A549 (cell line): ENCODE data around the gene MEGF8. TPM values are rescaled to one million over a fixed set of nuclear protein-coding genes. Genes with fewer than 3 reads are reported as not detected.

ENCODE experiments used
- ATAC-seq, 2 experiments: fragments of 200-7000 bp in 1 of 2; fragments of >200 bp in 1 of 2; cut with Nextera tagmentation in 1 of 2; cut with Tn5 transposase in 1 of 2; 3 replicates each; pipeline versions ENCODE4 v1.8.0 to v1.9.1; 2018 to 2020; ENCODE audit warnings: mild to moderate bottlenecking in 1 of 2, moderate library complexity in 1 of 2
- CTCF ChIA-PET: fragments of 300-600 bp; sonication (Branson Sonifier 250); formaldehyde crosslinking; extraction: SDS; loops from one replicate; lab custom pipeline; 2021; ENCODE audit warnings: antibody characterized with exemption, inconsistent platforms; lab: Yijun Ruan, JAX
- POLR2A ChIA-PET: fragments of 350-600 bp; formaldehyde crosslinking; extraction: SDS; loops from one replicate; lab custom pipeline; 2021; ENCODE audit warnings: antibody characterized with exemption, inconsistent platforms; lab: Yijun Ruan, JAX
- DNase-seq, 2 experiments: peaks; one replicate each; pipeline versions ENCODE4 v3.0.0 to v3.0.0-alpha.2; 2011 to 2016; ENCODE audit warnings: low read depth in 1 of 2, low spot score in 1 of 2
- FAIRE-seq: peaks from 2 replicates; lab custom pipeline; 2011; peaks lifted over from hg19 to GRCh38; lab: Jason Lieb, UNC
- H3K27ac ChIP-seq, 2 experiments: fragments of >200 bp; sonication (Bioruptor Twin); formaldehyde crosslinking; 3 replicates each; pipeline ENCODE4 v1.5.1; 2016 to 2017
- H3K4me1 ChIP-seq: fragments of >200 bp; sonication (Bioruptor Twin); formaldehyde crosslinking; 3 replicates; pipeline ENCODE4 v1.6.1; 2016
- H3K4me2 ChIP-seq: fragments of >200 bp; sonication (Bioruptor Twin); formaldehyde crosslinking; 3 replicates; pipeline ENCODE4 v1.6.1; 2016
- H3K4me3 ChIP-seq: fragments of >200 bp; sonication (Bioruptor Twin); formaldehyde crosslinking; 3 replicates; pipeline ENCODE4 v1.5.1; 2016
- H3K9me3 ChIP-seq: fragments of >200 bp; sonication (Bioruptor Twin); formaldehyde crosslinking; 3 replicates; pipeline ENCODE4 v1.6.1; 2016
- CBX2 ChIP-seq: fragments of 200-600 bp; sonication (generic); IDR thresholded peaks from 2 replicates; pipeline ENCODE4 v1.6.1; 2016; ENCODE audit warnings: low read depth, mild to moderate bottlenecking, borderline replicate concordance
- CEBPB ChIP-seq, 2 experiments: fragments of >200 bp in 1 of 2; sonication (Bioruptor Twin) in 1 of 2; formaldehyde crosslinking in 1 of 2; IDR thresholded peaks; 2 replicates each; pipeline ENCODE4 v1.6.1; 2012 to 2016
- CHD2 ChIP-seq: fragments of 150-350 bp; IDR thresholded peaks from 2 replicates; pipeline ENCODE4 v1.6.1; 2014; ENCODE audit warnings: low read length; ENCODE audit not compliant: partially characterized antibody
- EHMT2 ChIP-seq: fragments of 200-600 bp; sonication (generic); IDR thresholded peaks from 2 replicates; pipeline ENCODE4 v1.6.1; 2016; ENCODE audit warnings: antibody characterized with exemption, low read depth, mild to moderate bottlenecking, moderate library complexity
- ESRRA ChIP-seq: fragments of 150-350 bp; IDR thresholded peaks from 2 replicates; pipeline ENCODE4 v1.6.1; 2014; ENCODE audit warnings: mild to moderate bottlenecking, low read length, borderline replicate concordance
- FOSL2 ChIP-seq, 2 experiments: fragments of 450-650 bp in 1 of 2; fragments of >200 bp in 1 of 2; sonication (Bioruptor Twin) in 1 of 2; formaldehyde crosslinking; IDR thresholded peaks; 2 replicates each; pipeline versions ENCODE4 v1.5.0 to v1.6.1; 2016 to 2020; ENCODE audit warnings: mild to moderate bottlenecking in 1 of 2, moderate library complexity in 1 of 2
- GATA3 ChIP-seq: IDR thresholded peaks from 2 replicates; pipeline ENCODE4 v1.6.1; 2012; ENCODE audit warnings: borderline replicate concordance
- HDAC2 ChIP-seq: fragments of 200-600 bp; sonication (generic); IDR thresholded peaks from 2 replicates; pipeline ENCODE4 v1.6.1; 2016
- HEYL ChIP-seq: fragments of 250-450 bp; sonication (Bioruptor Pico); IDR thresholded peaks from 2 replicates; pipeline ENCODE4 v1.8.0; 2021; ENCODE audit warnings: mild to moderate bottlenecking, moderate library complexity
- JUN ChIP-seq, 2 experiments: fragments of >200 bp; sonication (Bioruptor Twin); formaldehyde crosslinking; IDR thresholded peaks; 2 replicates in 1 of 2; 3 replicates in 1 of 2; pipeline ENCODE4 v1.6.1; 2016 to 2017
- JUNB ChIP-seq: fragments of >200 bp; sonication (Bioruptor Twin); formaldehyde crosslinking; IDR thresholded peaks from 2 replicates; pipeline ENCODE4 v1.6.1; 2016
- KDM5A ChIP-seq: fragments of 200-600 bp; sonication (generic); IDR thresholded peaks from 2 replicates; pipeline ENCODE4 v1.6.1; 2016; ENCODE audit warnings: antibody characterized with exemption, mild to moderate bottlenecking
- MYC ChIP-seq: IDR thresholded peaks from 2 replicates; pipeline ENCODE4 v1.6.1; 2012; ENCODE audit warnings: mild to moderate bottlenecking, inconsistent platforms, low read length, improper control_type of control experiment, borderline replicate concordance
- NPAS2 ChIP-seq: fragments of 250-450 bp; sonication (Bioruptor Pico); IDR thresholded peaks from 2 replicates; pipeline ENCODE4 v1.8.0; 2022; ENCODE audit warnings: mild to moderate bottlenecking, moderate library complexity, borderline replicate concordance
- PHF8 ChIP-seq: fragments of 200-600 bp; sonication (generic); IDR thresholded peaks from 2 replicates; pipeline ENCODE4 v1.6.1; 2016; ENCODE audit warnings: low read depth, mild to moderate bottlenecking, antibody characterized with exemption, moderate library complexity, borderline replicate concordance
- POLR2A ChIP-seq: IDR thresholded peaks from 2 replicates; pipeline ENCODE4 v1.6.1; 2012; ENCODE audit warnings: mild to moderate bottlenecking, low read length
- POLR2AphosphoS2 ChIP-seq: conservative IDR thresholded peaks from 2 replicates; pipeline ENCODE4 v1.6.1; 2012; ENCODE audit warnings: low read length, improper control_type of control experiment, inconsistent platforms
- RAD21 ChIP-seq, 2 experiments: fragments of >200 bp in 1 of 2; sonication (Bioruptor Twin) in 1 of 2; formaldehyde crosslinking in 1 of 2; IDR thresholded peaks in 1 of 2; conservative IDR thresholded peaks in 1 of 2; 2 replicates in 1 of 2; 3 replicates in 1 of 2; pipeline ENCODE4 v1.6.1; 2012 to 2018; ENCODE audit warnings: inconsistent platforms in 1 of 2
- RARB ChIP-seq: fragments of 250-450 bp; sonication (Bioruptor Pico); IDR thresholded peaks from 2 replicates; pipeline ENCODE4 v1.8.0; 2021; ENCODE audit warnings: mild to moderate bottlenecking, moderate library complexity
- RCOR1 ChIP-seq: fragments of 150-350 bp; IDR thresholded peaks from 2 replicates; pipeline ENCODE4 v1.6.1; 2014; ENCODE audit warnings: antibody characterized with exemption, low read length, low read depth
- RNF2 ChIP-seq: fragments of 200-600 bp; sonication (generic); IDR thresholded peaks from 2 replicates; pipeline ENCODE4 v1.6.1; 2016; ENCODE audit warnings: low read depth, mild to moderate bottlenecking, antibody characterized with exemption, moderate library complexity, borderline replicate concordance
- SREBF2 ChIP-seq: fragments of 450-650 bp; IDR thresholded peaks from 2 replicates; pipeline ENCODE4 v1.6.1; 2014; ENCODE audit warnings: mild to moderate bottlenecking, moderate library complexity
- TFCP2L1 ChIP-seq: fragments of 250-450 bp; sonication (Bioruptor Pico); IDR thresholded peaks from 2 replicates; pipeline ENCODE4 v1.5.0; 2021; ENCODE audit warnings: mild to moderate bottlenecking
- ZFP36 ChIP-seq: fragments of 450-650 bp; IDR thresholded peaks from 2 replicates; pipeline ENCODE4 v1.6.1; 2014; ENCODE audit warnings: borderline replicate concordance; ENCODE audit not compliant: partially characterized antibody
- ZNF302 ChIP-seq: fragments of 250-450 bp; sonication (Bioruptor Pico); IDR thresholded peaks from 2 replicates; pipeline ENCODE4 v1.9.0; 2021; ENCODE audit warnings: inconsistent platforms, mild to moderate bottlenecking, moderate library complexity
- WGBS: methylation state at CpG from one replicate; pipeline ENCODE4 v1.1.6; 2017; ENCODE audit errors: missing lambda C conversion rate; 5-methylcytosine and 5-hydroxymethylcytosine counted together
- polyA plus RNA-seq, 4 experiments: library from polyadenylated mRNA; depleted of rRNA in 3 of 4; stranded (reverse); fragments of >200 nt; fragmentation: RNase III in 1 of 4; extraction: RNeasy Plus Mini Kit Qiagen cat#74134 plus additional on column Dnase treatment in 1 of 4; gene quantifications; 2 replicates in 3 of 4; 3 replicates in 1 of 4; pipeline ENCODE4 v1.2.3, GENCODE V29; 2011 to 2017
- TF ChIP-seq, protein P1 (sequence below): IDR thresholded peaks from 2 replicates; pipeline ENCODE4 v1.6.1; 2012
- TF ChIP-seq, protein P2 (sequence below): IDR thresholded peaks from 2 replicates; pipeline ENCODE4 v1.6.1; 2012
- TF ChIP-seq, protein P3 (sequence below): fragments of 200-600 bp; sonication (generic); IDR thresholded peaks from 2 replicates; pipeline ENCODE4 v1.6.1; 2016; ENCODE audit warnings: antibody characterized with exemption, mild to moderate bottlenecking, moderate library complexity

MEGF8 gene
- polyA plus RNA-seq, 2 of the 4 experiments (the other 2 are of a cell fraction): 10.4 to 27.2 TPM

DNA sequence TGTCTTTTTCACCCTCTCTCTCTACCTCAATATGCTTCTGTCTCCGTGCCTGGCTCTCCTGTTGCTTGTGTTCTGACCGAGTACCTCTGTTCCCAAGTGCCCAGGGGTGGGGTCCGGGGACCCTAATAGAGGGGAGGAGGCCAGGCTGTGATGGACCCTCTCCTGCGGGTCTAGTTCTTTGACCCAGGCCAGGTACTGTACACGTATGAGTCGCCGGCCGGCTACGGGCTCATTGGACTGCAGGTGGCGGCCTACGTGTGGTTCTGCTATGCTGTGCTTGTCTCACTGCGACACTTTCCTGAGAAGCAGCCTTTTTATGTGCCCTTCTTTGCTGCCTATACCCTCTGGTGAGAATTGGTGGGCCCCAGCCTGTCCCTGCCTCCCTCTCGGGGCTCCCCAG is 7.9 kb upstream of the MEGF8 start:
- ChIA-PET CTCF (interaction anchor here (1.3 to 4.4 kb wide), 4 partner anchors 11 to 209 kb away, joined by 3 to 30 read pairs (median 4); partner anchors contain the start of genes PAFAH1B3 and PRR19), POLR2A (no interaction called here)
- ATAC-seq (no peak), DNase-seq (no peak), FAIRE-seq (no peak)
- no peak for TF ChIP-seq HEYL (CRISPR knock-in tag)
- no peak for TF ChIP-seq RARB (CRISPR knock-in tag)
- no peak for TF ChIP-seq CHD2
- no peak for TF ChIP-seq JUNB
- TF ChIP-seq, protein P1, sequence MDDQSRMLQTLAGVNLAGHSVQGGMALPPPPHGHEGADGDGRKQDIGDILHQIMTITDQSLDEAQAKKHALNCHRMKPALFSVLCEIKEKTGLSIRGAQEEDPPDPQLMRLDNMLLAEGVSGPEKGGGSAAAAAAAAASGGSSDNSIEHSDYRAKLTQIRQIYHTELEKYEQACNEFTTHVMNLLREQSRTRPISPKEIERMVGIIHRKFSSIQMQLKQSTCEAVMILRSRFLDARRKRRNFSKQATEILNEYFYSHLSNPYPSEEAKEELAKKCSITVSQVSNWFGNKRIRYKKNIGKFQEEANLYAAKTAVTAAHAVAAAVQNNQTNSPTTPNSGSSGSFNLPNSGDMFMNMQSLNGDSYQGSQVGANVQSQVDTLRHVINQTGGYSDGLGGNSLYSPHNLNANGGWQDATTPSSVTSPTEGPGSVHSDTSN: no peak
- no peak for TF ChIP-seq ZFP36
- no peak for TF ChIP-seq CBX2
- no peak for TF ChIP-seq JUN (IDR thresholded peaks at IDR 0.05)
- no peak for TF ChIP-seq RCOR1
- TF ChIP-seq NPAS2 (CRISPR knock-in tag): no peak
- no peak for TF ChIP-seq TFCP2L1 (CRISPR knock-in tag)
- TF ChIP-seq, protein P2, sequence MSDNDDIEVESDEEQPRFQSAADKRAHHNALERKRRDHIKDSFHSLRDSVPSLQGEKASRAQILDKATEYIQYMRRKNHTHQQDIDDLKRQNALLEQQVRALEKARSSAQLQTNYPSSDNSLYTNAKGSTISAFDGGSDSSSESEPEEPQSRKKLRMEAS: no peak
- TF ChIP-seq POLR2A: no peak
- no peak for TF ChIP-seq HDAC2
- no peak for TF ChIP-seq MYC
- no peak for TF ChIP-seq RNF2
- no peak for TF ChIP-seq PHF8
- no peak for TF ChIP-seq FOSL2 (IDR thresholded peaks at IDR 0.05)
- no peak for TF ChIP-seq FOSL2 (CRISPR knock-in tag; IDR thresholded peaks at IDR 0.05)
- no peak for TF ChIP-seq CEBPB (IDR thresholded peaks at IDR 0.05)
- Histone ChIP-seq H3K4me2 (no peak overlapping the region), H3K27ac (no peak overlapping the region), H3K4me1 (peaks cover 4% of the 10 kb centered on the region; the same call in 1 of the 3 replicates), H3K9me3 (no peaks in the 10 kb centered on the region), H3K4me3 (no peak overlapping the region)
- WGBS: 71% methylated on average over 13 of the region's 13 CpGs

DNA sequence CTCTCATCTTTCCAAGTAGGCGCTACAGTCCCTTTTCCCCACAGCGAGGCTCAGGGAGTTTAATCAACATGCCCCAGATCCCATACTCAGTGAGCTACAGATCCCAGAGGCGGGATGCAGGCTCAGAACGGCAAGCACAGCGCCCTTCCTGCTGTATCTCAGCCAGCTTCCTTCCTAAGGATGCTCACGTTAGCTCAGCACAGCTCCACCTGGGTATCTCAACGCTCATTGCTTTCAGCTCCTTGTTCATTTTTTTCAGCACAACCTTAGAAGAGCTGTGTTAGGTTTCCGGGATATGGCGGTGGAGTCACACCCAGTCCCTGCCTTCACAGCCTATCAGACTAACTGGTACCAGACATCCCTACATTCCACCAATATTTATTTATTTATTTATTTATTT is 3.1 kb upstream of the MEGF8 start:
- Histone ChIP-seq H3K27ac (no peak overlapping the region), H3K9me3 (no peaks in the 10 kb centered on the region), H3K4me2 (no peak overlapping the region), H3K4me1 (peaks cover 18% of the 10 kb centered on the region; the same call in 2 of the 3 replicates), H3K4me3 (no peak overlapping the region)
- TF ChIP-seq RAD21 (conservative IDR thresholded peaks at IDR 0.05 in 1 of 2, IDR thresholded peaks at IDR 0.05 in 1 of 2) (no peak), HEYL (CRISPR knock-in tag) (no peak), KDM5A (no peak), HDAC2 (no peak)
- DNase-seq: no peak
- POLR2A ChIA-PET: no interaction called here
- ATAC-seq: no peak
- FAIRE-seq: peak; percentile 36
- CTCF ChIA-PET: interaction anchor here (0.6 to 6.3 kb wide), 23 partner anchors 9 to 288 kb away, joined by 3 to 39 read pairs (median 4); partner anchors contain the start of genes GSK3A, POU2F2, PRR19 and TMEM145
- WGBS: 67% methylated on average over 9 of the region's 9 CpGs

DNA sequence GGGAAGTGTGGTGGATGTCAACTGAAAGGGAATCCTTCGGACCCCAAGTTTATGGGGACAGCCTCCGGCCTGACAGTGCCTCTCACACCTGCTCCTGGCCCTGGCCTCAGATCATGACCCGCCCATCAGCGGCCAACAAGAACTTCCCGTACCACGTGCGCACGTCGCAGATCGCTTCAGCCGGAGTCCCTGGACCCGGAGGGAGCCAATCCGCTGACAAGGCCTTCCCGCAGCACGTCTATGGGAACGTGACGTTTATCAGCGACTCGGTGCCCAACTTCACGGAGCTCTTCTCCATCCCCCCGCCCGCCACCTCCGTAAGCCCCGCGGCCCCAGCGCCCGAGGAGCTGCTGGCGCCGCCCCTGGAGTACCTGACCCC is 2.0 kb upstream of the MEGF8 start:
- ChIA-PET POLR2A (interaction anchor here (0.8 to 1.0 kb wide), 2 partner anchors 13 to 21 kb away, joined by 3 read pairs; partner anchors contain the start of genes PAFAH1B3 and PRR19), CTCF (interaction anchor here (0.6 to 6.3 kb wide), 18 partner anchors 9 to 289 kb away, joined by 3 to 39 read pairs (median 6); partner anchors contain the start of genes GSK3A, POU2F2 and TMEM145)
- Histone ChIP-seq H3K4me2 (no peak overlapping the region), H3K9me3 (no peaks in the 10 kb centered on the region), H3K4me3 (no peak overlapping the region), H3K27ac (no peak overlapping the region), H3K4me1 (peaks cover 19% of the 10 kb centered on the region; the same call in 2 of the 3 replicates)
- WGBS: 95% methylated on average over 29 of the region's 29 CpGs
- no peak for ATAC-seq
- TF ChIP-seq GATA3: no peak
- TF ChIP-seq ESRRA: no peak
- TF ChIP-seq TFCP2L1 (CRISPR knock-in tag): no peak
- TF ChIP-seq CBX2: no peak
- TF ChIP-seq, protein P3, sequence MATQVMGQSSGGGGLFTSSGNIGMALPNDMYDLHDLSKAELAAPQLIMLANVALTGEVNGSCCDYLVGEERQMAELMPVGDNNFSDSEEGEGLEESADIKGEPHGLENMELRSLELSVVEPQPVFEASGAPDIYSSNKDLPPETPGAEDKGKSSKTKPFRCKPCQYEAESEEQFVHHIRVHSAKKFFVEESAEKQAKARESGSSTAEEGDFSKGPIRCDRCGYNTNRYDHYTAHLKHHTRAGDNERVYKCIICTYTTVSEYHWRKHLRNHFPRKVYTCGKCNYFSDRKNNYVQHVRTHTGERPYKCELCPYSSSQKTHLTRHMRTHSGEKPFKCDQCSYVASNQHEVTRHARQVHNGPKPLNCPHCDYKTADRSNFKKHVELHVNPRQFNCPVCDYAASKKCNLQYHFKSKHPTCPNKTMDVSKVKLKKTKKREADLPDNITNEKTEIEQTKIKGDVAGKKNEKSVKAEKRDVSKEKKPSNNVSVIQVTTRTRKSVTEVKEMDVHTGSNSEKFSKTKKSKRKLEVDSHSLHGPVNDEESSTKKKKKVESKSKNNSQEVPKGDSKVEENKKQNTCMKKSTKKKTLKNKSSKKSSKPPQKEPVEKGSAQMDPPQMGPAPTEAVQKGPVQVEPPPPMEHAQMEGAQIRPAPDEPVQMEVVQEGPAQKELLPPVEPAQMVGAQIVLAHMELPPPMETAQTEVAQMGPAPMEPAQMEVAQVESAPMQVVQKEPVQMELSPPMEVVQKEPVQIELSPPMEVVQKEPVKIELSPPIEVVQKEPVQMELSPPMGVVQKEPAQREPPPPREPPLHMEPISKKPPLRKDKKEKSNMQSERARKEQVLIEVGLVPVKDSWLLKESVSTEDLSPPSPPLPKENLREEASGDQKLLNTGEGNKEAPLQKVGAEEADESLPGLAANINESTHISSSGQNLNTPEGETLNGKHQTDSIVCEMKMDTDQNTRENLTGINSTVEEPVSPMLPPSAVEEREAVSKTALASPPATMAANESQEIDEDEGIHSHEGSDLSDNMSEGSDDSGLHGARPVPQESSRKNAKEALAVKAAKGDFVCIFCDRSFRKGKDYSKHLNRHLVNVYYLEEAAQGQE: no peak
- TF ChIP-seq SREBF2: no peak
- no peak for TF ChIP-seq EHMT2
- TF ChIP-seq ZNF302: no peak
- TF ChIP-seq JUN (IDR thresholded peaks at IDR 0.05): no peak
- no peak for TF ChIP-seq POLR2AphosphoS2
- no peak for FAIRE-seq
- no peak for DNase-seq
